Mesothelial cell of epicardium (in vitro differentiated cells): ENCODE results near the gene KBTBD4. TPM values are rescaled to one million over a fixed set of nuclear protein-coding genes. Genes with fewer than 3 reads are reported as not detected.

Experiments
- DNase-seq, 2 experiments: peaks; one replicate each; pipeline ENCODE4 v3.0.0; 2021; ENCODE audit warnings: low spot score in 2 of 2; ENCODE audit not compliant: unreplicated experiment in 2 of 2
- H3K27ac Mint-ChIP-seq: 2 replicates; pipeline ENCODE4 v1.8.0; 2021; ENCODE audit warnings: mixed read lengths
- H3K27me3 Mint-ChIP-seq: 2 replicates; pipeline ENCODE4 v1.8.0; 2021; ENCODE audit warnings: low read depth, mixed read lengths
- H3K36me3 Mint-ChIP-seq: 2 replicates; pipeline ENCODE4 v1.8.0; 2021; ENCODE audit warnings: mixed read lengths
- H3K4me1 Mint-ChIP-seq: 2 replicates; pipeline ENCODE4 v1.8.0; 2021; ENCODE audit warnings: mixed read lengths
- H3K4me3 Mint-ChIP-seq: 2 replicates; pipeline ENCODE4 v1.8.0; 2021; ENCODE audit warnings: mild to moderate bottlenecking, moderate library complexity, mixed read lengths
- H3K9me3 Mint-ChIP-seq: 2 replicates; pipeline ENCODE4 v1.8.0; 2021; ENCODE audit warnings: mixed read lengths
- CTCF ChIP-seq: fragments of 200-600 bp; sonication (generic); IDR thresholded peaks from one replicate; pipeline ENCODE4 v1.5.0; 2021; ENCODE audit warnings: antibody characterized with exemption; ENCODE audit not compliant: unreplicated experiment
- total RNA-seq: library from RNA; stranded (reverse); gene quantifications from 3 replicates; pipeline ENCODE4 v1.2.1, GENCODE V29; 2021

Gene KBTBD4
- total RNA-seq, 1 donor from 2014 or later, result 15.7 TPM

DNA sequence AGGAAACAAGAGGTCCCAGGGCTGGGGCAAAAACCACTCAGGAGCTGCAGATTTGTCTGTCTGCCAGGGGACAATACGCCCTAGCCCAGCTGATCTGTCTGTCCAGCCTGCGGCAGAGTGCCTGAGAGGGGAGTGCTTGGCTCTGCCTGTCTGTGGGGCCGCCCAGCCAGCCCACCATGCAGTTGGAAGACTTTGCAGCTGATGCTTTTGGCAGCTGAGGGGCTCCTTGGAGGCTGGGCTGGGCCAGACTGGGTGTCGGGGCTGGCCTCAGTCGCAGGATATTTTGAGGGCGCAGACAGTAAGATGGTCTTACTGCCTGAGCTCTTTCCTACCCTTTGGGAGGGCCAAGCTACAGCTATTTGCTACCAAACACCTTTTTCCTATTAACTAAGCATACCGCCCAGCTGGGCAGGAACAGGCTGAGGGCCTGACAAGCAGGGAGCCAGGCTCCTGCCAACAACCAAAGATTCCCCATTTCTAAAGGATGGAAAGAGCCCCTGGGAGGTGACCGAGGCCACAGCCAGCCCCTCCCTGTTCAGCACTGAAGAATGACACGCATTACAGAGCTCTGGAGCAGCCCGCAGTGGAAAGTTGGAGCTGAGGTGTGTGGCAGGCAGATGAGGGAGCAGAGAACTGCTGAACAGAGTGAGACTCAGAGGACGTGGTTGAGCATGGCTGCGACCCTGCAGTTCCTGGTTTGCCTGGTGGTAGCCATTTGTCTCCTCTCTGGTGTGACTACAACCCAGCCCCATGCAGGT lies 7.5 kb upstream of the KBTBD4 start, which contains the start of gene FAM180B:
Gene FAM180B, plus strand, starts transcription at position 581 of the 758 bp plus-strand sequence. Its CDS starts 91 bp downstream, at position 672.
- DNase-seq, result no peak
- H3K27ac Mint-ChIP-seq, result no peak within 1 kb of the TSS
- no peak for TF ChIP-seq CTCF
- H3K4me1 Mint-ChIP-seq, result no peaks in the 10 kb centered on the region
- peaks cover 14% of the 10 kb centered on the region for H3K36me3 Mint-ChIP-seq
- H3K27me3 Mint-ChIP-seq, result no peaks in the 10 kb centered on the region
- H3K9me3 Mint-ChIP-seq, result no peaks in the 10 kb centered on the region
- H3K4me3 Mint-ChIP-seq, result no peak within 1 kb of the TSS

- peaks cover 10% of the 10 kb centered on the region for H3K4me1 Mint-ChIP-seq
- no peak overlapping the region for H3K27ac Mint-ChIP-seq
- DNase-seq, result no peak
- TF ChIP-seq CTCF, result no peak
- H3K9me3 Mint-ChIP-seq, result no peaks in the 10 kb centered on the region
- peaks cover 14% of the 10 kb centered on the region for H3K36me3 Mint-ChIP-seq
- H3K27me3 Mint-ChIP-seq, result no peaks in the 10 kb centered on the region
- no peak overlapping the region for H3K4me3 Mint-ChIP-seq
These were observed 5.1 kb upstream of the KBTBD4 start for GRCh38 chr11:47583844-47584243.

DNA sequence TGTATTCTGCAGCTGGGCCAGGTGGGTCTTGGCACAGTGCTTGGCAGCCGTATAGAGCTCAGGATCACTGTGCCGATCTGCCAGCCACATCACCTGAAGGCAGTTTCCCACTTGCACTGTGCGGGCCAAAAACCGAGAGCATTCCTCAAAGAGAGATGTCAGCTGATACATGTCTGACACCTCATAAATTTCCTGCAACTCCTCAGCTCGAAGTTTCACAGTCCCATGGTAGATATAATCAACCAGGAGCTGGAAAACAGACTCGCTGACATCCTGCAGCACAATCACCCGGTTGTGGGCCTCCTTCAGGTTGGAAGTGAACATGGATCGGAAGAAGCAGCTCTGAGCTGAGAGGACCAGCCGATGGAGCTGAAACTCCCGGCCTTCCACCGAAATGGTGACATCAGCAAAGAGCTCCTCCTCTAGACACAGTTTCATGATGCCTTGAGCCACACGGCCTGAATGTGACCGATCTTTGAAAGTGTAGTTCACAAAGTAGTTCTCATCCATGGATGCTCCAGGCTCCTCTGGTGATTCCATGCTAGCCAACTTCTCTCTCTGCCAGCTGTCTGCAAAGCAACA lies 1.2 kb downstream of the KBTBD4 start:
- DNase-seq, result no peak
- H3K4me1 Mint-ChIP-seq, result peaks cover 29% of the 10 kb centered on the region
- H3K27ac Mint-ChIP-seq, result peak overlapping the region; percentile 97
- TF ChIP-seq CTCF, result no peak
- H3K27me3 Mint-ChIP-seq, result no peaks in the 10 kb centered on the region
- no peaks in the 10 kb centered on the region for H3K9me3 Mint-ChIP-seq
- H3K4me3 Mint-ChIP-seq, result peak overlapping the region; percentile 97
- H3K36me3 Mint-ChIP-seq, result peaks cover 15% of the 10 kb centered on the region

- peaks cover 14% of the 10 kb centered on the region for H3K4me1 Mint-ChIP-seq
- no peaks in the 10 kb centered on the region for H3K27me3 Mint-ChIP-seq
- H3K4me3 Mint-ChIP-seq, result no peak overlapping the region
- DNase-seq, result no peak
- TF ChIP-seq CTCF, result no peak
- no peak overlapping the region for H3K27ac Mint-ChIP-seq
- peaks cover 25% of the 10 kb centered on the region for H3K36me3 Mint-ChIP-seq
- no peaks in the 10 kb centered on the region for H3K9me3 Mint-ChIP-seq
These were observed 5.4 kb downstream of the KBTBD4 start for GRCh38 chr11:47573321-47573720.

DNA sequence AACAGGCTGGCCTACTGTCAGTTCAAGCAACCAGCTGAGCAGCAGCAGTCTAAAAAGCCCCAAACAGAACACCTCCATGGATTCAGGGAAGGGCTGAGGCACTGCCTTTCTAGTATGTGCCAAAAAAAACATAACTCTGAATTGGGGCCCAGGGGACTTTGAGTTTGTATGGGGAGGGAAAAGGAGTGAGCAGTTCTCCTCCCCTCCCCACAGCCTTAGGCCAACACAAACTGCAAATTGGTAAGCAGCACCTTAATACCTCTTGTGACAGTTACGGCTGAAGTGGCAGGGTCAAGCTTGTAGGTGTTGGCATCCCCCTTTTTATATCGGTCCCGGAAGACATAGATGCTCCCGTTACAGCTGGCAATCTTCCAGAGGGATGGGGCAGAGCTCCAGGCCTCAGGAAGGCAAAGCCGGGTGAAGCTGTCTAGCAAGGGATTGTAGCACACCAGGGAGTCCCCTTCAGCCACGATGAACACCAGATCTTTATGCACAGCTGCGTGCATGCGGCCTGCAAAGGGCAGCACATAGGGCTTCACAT lies 6.0 kb downstream of the KBTBD4 start:
- Mint-ChIP-seq H3K4me3 (no peak overlapping the region), H3K9me3 (no peaks in the 10 kb centered on the region), H3K27me3 (no peaks in the 10 kb centered on the region), H3K36me3 (peaks cover 25% of the 10 kb centered on the region), H3K27ac (no peak overlapping the region), H3K4me1 (peaks cover 9% of the 10 kb centered on the region)
- DNase-seq, result no peak
- TF ChIP-seq CTCF, result no peak
